Stimulated activated CD4-positive, alpha-beta T cell treated with anti-CD3 and anti-CD28 coated beads, Interleukin-4, amount 100 ng/mL, for 4 hours (primary cell): ENCODE results near the gene NDOR1.

Experiments
- DNase-seq, 2 experiments: peaks; one replicate each; pipeline ENCODE4 v3.0.0-alpha.2; 2020

NDOR1 gene

DNA sequence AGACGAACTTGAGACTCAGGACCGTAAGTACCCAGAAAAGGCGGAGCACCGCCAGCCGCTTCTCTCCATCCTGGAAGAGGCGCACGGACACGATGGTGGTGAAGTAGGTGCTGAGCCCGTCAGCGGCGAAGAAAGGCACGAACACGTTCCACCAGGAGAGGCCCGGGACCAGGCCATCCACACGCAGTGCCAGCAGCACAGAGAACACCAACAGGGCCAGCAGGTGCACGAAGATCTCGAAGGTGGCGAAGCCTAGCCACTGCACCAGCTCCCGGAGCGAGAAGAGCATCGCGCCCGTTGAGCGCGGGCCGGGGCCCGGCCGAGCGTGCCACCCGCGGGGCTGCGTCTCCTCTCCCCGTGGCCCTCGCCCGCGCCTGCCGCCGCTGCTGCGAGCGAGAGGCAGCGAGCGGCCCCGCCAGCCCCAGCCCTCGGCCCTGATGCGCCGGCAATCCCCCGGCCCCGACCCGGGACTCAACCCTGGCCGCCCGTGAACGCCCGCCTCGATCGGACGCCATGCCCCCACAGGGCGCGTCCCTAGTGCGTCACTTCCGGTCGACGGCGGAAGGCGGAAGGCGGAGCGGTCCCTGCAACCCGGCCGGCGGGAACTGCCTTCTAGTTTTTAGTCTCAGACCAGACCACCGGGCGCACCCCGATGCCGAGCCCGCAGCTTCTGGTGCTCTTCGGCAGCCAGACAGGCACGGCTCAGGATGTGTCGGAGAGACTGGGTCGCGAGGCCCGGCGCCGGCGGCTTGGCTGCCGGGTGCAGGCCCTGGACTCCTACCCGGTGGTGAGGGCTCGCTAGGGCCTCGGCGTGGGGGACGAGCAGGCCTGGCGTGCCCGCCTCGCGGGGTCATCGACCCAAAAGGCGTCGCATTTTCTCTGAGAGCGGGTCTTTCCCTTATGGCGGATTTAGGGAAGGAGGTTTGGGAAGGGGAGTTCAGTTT, at the start of gene NDOR1, which contains the start of gene TMEM203:
TSS of gene NDOR1 (plus strand) at position 575 of the 944 bp plus-strand sequence. CDS start at position 653, 78 bp downstream.
TSS of gene TMEM203 (minus strand) at position 523 of the 944 bp plus-strand sequence. CDS start at position 289, 234 bp downstream.
- peak; percentile 88 to 94 for DNase-seq

DNA sequence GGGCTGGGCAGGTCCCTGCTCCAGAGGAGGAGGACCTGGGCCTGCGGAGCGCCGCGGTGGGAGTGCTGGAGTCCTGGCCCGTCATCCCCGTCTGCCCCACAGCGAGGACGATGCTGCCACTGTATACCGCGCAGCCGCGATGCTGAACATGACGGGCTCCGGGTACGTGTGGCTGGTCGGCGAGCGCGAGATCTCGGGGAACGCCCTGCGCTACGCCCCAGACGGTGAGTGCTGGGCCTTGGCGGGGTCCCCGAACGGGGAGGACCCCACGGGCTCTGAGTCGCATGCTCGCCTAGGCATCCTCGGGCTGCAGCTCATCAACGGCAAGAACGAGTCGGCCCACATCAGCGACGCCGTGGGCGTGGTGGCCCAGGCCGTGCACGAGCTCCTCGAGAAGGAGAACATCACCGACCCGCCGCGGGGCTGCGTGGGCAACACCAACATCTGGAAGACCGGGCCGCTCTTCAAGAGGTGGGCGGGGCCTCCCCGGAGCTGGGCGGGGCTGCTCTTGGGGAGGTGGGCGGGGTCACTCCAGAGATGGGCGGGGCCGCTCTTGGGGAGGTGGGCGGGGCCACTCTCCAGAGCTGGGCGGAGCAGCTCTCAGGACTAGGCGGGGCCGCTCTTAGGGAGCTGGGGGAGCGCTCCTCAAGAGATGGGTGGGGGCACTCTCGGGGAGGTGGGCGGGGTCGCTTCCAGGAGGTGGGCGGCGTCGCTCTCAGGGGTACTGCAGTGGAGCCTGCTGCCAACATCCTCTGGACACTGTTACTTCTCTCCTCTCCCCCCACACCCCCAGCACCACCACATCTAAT, 48.7 kb upstream of the NDOR1 start:
- DNase-seq, result peak; percentile 65 to 83

DNA sequence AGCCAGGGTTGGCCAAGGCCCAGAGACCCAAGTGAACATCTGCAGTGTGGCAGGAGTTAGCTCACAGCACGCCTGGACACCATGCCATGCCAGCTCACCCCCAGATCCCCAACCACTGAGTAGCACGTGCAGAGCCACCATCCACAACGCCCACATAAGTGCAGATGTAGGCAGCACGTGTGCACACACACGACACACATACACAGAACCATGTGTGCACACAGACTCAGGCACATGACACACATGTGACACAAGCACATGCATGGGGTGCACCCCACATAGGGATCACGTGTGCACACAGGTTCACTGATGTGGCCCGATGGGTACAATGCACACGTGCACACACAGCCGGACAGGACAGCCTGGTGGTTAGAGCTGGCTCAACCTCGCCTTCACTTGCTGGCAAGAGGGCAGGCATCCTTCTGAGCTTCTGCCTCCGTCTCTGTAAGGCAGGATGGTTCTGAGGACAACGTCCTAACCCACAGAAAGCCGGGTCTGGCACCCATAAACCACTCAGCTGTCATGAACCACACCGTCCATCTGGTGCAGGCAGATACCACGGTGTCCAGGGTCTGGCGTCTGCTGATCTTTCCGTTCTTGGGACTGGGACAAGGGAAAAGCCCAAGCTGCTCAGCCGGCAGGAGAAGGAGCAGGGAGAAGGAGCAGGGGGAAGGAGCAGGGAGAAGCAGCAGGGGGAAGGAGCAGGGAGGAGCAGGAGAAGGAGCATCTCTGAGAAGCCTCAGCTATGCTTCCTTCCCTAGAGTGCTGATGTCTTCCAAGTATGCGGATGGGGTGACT, 47.7 kb upstream of the NDOR1 start:
- DNase-seq, result no peak

DNA sequence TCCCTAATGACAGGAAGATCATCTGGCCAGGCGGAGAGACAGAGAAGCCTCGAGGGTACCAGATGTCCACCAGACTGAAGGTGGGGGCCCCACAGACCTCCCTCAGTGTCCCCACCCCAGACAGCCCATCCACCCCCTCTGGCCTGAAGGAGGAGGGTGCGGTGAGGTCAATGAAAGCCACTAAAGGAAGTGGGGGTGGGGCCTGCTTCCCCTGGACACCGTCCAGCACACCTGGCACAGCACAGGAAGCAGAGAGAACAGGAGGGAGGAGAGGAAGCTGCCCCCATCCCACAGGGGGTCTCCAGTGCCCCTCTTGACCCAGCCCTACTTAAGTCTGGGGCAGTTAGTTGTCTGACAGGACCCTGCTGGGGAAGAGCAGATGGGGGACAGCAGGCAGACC, 46.9 kb upstream of the NDOR1 start:
- no peak for DNase-seq

DNA sequence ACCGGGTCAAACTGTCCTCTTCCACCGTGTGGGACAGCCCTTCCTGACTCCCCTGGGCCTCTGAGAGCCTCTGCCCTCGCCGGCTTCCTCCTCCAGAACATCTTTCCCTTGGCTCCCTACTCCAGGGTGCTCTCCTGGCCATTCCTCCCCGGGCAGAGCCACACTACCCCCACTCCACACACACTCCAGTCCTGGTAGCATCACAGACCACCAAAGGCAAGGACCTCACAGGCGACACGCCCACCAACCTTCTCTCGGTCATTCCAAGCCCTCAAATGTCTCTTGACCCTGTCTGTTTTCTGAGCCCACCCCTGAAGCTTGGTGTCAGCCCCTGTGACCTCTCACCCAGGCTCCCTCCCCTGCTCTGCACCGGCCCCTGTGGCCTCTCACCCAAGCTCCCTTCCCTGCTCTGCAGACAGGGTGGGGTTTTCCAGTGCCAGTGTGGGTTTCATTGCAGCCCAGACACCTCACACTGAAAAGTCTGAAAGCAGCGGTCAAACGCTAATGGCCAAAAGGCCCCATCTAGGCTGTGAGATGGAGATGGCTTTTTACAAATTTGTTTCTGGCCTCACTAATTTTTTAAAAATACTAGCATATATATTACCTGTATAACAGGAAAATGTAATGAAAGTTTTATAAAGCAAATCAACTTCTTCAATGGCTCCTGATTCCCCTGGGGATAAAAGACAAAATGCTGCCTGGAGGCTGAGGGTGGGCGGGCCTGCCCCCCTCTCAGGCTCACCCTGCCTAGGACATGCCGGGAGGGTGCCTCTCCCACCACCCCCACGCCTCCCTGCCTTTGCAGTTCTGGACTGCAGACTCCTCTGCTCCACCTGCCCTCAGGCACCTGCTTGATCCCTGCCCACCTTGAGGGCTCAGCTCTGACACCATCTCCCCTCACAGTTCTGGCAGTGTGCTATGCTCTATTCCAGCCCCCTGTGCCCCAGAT, 46.1 kb upstream of the NDOR1 start:
- DNase-seq, result no peak

DNA sequence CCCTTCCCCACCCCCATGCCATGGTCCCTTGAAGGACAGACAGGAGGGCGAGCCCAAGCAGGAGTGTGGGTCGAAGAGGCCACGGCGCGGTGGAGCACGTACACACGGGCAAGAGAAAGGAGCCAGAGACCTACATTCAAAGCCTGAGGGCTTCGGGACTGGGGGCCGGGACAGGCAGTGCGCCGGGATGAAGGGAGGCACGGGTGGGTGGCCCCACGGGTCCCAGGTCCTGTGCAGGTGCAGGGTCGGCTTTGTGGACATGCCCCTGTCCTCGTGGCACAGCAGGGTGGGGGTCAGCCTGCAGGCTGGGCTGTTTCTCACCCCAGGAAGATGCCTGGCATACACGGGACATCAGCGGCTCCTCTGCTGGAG, 45.5 kb upstream of the NDOR1 start:
- DNase-seq, result no peak

DNA sequence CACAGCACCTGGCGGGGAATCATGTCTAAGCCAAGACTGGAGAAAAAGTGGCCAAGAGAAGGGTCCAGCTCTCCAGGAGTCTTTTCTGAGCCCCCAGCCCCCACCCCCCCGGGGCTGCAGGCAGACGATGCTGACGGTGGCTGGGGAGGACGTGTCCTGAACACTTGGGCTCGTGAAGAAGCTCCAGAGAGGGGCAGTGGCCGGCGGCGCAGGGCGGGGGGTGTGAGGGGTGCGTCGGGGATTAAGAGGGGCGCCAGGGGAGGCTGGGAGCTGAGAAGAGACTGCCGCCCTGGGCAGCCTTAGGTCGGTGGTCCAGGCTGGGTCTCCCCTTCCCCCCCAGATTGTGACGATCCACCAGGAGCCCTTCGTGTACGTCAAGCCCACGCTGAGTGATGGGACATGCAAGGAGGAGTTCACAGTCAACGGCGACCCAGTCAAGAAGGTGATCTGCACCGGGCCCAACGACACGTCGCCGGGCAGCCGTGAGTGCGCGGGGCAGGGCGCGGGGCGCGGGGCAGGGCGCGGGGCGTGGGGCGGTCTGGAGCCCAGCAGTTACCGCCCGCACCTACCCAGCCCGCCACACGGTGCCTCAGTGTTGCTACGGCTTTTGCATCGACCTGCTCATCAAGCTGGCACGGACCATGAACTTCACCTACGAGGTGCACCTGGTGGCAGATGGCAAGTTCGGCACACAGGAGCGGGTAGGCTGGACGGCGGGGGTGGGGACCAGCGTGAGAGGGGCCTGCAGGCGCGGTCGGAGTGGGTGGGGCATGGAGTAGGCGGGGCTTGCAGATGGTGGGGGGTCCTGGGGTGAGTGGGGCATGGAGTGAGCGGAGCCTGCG, 44.6 kb upstream of the NDOR1 start:
- no peak for DNase-seq

DNA sequence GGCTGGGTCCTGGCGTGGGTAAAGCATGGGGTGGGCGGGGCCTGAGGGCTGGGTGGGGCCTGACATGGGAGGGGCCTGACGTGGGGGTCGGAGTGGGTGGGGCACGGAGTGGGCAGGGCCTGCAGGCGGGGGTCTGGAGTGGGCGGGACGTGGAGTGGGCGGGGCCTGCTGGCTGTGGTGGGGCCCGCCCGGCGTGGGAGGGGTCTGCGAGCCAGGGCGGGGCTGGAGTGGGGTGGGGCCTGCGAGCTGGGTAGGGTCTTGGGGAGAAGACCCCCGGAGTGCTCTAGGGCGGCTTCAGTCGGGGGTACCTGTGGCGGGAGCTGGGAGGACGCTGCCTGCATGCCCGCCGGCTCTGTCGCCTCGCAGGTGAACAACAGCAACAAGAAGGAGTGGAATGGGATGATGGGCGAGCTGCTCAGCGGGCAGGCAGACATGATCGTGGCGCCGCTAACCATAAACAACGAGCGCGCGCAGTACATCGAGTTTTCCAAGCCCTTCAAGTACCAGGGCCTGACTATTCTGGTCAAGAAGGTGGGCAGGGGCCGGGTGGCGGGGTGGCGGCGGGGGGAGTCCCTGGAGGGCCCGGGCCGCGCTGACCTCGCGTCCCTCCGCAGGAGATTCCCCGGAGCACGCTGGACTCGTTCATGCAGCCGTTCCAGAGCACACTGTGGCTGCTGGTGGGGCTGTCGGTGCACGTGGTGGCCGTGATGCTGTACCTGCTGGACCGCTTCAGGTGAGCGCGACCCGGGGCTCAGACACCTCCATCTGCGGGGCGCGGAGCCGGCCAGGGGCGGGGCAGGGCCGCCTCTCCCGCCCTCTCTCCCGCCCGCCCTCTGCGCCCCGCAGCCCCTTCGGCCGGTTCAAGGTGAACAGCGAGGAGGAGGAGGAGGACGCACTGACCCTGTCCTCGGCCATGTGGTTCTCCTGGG, 43.7 kb upstream of the NDOR1 start:
- DNase-seq, result no peak

DNA sequence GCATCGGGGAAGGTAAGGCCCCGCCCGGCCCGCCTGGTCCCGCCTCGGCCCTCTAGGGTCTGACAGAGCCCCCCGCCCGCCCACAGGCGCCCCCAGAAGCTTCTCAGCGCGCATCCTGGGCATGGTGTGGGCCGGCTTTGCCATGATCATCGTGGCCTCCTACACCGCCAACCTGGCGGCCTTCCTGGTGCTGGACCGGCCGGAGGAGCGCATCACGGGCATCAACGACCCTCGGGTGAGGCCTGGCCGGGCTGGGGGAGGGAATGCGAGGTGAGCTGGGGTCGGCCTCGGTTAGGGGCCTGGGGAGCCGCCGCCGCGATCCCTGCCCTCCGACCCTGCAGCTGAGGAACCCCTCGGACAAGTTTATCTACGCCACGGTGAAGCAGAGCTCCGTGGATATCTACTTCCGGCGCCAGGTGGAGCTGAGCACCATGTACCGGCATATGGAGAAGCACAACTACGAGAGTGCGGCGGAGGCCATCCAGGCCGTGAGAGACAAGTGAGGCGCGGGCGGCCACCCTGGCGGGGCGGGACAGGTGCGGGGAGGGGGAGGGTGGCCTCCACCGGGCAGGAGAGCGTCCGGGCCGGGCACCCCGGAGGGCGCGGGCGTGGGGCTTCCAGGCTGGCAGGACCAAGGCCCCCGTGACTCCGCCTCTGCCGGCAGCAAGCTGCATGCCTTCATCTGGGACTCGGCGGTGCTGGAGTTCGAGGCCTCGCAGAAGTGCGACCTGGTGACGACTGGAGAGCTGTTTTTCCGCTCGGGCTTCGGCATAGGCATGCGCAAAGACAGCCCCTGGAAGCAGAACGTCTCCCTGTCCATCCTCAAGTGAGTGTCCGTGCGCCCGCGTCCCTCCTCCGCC, 42.8 kb upstream of the NDOR1 start:
- DNase-seq, result no peak

DNA sequence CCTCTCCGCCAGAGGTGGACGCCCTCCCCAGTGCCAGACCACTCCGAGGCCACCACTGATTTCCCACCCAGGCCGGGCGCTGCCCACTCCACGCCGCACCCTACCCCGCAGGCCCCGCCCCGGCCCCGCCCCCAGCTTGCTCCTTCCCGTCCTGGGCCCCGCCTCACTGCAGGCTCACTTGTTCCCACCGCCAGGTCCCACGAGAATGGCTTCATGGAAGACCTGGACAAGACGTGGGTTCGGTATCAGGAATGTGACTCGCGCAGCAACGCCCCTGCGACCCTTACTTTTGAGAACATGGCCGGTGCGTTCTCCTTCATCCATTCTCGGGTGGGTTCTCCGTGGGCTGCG, 42.2 kb upstream of the NDOR1 start:
- DNase-seq, result no peak

DNA sequence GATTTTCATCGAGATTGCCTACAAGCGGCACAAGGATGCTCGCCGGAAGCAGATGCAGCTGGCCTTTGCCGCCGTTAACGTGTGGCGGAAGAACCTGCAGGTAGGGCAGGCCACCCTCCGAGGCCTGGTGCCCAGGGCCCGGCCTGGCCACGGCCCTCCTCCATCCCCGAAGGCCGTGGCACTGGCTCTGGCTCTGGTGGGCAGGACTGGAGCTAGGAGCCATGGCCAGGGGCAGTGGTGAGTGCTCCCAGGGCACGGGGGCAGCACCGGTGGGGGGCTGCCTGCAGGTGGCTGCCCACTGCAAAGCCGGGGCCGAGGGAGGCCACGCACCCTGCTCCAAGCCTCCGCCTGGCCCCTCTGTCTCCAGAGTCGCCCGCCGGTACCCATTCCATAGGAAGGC, 41.7 kb upstream of the NDOR1 start:
- DNase-seq, result no peak

DNA sequence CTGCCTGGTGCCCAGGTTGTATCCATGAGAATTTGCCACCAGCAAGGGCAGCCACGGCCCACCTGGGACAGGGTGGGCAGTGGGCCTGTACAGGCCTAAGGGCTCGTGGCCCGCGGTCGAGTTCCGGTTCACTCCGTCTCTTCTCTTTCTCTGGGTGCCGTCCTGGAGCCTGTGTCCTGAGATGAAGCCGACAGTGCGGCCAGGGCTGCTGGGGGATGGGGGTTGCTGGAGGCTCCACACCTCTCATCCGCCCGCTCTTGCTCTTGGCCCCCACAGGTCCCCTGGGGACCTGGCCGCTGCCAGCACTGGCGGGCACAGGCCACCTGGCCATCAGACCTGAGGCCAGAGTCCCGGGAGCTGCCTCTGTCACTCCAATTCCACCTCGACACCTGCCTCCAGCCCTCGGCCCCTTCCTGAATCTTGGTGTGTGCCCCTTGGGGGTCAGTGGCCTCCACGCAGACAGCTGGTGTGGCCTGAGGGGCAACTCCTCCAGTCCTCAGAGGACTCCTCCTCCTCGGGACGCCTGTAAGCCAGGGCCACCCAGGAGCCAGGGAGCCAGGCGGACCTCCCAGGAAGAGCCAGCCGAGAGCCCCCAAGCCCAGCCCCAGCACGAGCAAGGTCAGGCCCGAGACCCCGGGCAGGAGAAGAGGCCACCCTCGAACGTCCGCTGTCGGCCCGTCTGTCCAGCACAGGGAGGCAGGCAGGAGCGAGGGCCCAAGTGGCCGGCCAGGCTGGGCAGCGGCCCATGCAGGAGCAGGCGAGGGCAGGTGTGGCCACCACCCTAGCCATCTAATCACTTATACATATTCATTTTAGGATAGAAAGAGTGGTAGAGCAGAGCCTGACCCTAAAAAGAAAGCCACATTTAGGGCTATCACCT, 40.9 kb upstream of the NDOR1 start:
- DNase-seq, result no peak

DNA sequence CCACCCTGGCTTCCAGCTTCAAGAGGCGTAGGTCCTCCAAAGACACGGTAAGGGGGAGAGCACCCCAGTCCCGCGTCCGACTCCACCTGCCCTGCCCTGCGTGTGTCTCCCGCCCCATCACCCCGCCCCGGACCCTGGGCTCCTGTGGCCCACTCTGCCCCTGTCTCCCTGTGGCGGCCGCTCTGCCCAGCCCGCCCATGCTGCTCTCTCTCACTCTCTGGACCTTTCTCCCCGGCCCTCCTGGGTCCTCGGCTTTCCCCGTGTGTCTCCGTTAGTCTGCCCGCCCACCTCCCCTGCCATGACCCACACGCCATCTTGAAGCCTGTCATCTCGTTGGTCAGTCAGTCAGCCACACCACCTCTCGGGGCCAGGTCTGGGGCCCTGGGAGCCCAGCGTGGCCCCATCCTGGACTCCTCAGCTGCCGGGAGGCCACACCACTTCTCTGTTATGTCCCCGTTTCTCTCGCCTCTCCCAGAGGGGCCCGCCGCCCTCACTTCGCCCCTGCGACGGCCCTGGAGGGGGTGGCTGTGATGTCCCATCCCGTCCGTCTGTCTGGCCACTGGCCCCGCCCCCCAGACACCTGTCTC, 40.2 kb upstream of the NDOR1 start:
- no peak for DNase-seq

DNA sequence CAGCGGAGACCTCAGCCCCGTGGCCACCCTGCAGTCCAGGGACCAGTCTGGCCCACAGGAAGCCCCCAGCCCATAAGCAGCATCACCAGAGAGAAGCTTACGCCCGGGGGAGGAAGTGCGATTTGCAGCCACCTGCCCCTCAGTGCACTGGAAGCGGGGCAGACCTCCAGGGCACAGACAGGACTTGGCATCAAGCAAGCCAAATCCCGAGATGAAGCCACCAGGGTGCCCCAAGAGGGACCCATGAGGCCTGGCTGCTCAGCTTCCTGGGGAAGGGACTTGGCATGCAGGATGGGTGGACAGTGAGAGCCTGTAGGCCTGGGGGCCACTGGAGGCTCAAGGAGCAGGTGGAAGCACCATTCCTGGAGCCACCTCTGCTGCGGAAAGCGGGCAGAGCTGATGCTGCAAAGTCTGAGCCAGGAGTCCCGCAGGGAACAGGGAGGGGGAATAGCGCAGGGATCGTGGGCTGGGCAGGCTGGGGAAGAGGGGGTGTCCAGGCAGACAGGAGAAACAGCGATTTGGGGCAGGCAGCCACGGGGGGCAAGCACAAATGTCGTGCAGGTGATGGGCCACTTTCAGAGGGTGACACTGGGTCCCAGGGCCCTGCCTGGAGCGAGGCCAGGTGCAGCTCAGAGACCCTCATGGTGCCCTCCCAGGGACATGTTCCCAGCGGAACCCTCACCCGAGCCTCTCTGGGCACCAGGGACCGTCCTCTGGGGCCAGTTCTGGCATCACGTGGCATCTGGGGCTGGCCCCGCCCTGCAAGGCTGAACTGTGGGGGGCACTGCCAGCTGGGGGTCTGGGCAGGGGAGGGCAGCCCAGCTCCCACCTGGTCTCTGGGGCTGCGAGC, 38.9 kb upstream of the NDOR1 start:
- DNase-seq, result no peak

DNA sequence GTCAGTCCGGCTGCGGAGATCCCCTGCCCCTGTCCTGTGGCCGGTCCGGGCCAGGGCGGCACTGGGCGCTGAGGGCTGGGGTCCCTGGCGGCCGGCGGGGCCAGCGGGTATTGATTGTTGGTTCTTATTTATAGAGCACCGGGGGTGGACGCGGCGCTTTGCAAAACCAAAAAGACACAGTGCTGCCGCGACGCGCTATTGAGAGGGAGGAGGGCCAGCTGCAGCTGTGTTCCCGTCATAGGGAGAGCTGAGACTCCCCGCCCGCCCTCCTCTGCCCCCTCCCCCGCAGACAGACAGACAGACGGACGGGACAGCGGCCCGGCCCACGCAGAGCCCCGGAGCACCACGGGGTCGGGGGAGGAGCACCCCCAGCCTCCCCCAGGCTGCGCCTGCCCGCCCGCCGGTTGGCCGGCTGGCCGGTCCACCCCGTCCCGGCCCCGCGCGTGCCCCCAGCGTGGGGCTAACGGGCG, 38.2 kb upstream of the NDOR1 start:
- no peak for DNase-seq
